SKM-1 treated with dmso at 0.1 percent for 144 hours (cell line): Measurements from ENCODE around the gene SOAT2.
"Not testable (repeated sequence)": the region's sequence is repeated elsewhere in the genome, so short reads cannot be mapped to it uniquely, and the experiment has no call there.

ENCODE experiments used
- DNase-seq: peaks from one replicate; lab custom pipeline; 2025; ENCODE audit not compliant: unreplicated experiment; lab: John Stamatoyannopoulos, UW

The SOAT2 gene

GRCh38 chr12:53079226-53080117 is 23.8 kb upstream of the SOAT2 start, which contains the start of gene SPRYD3:
Gene SPRYD3, minus strand, starts transcription at chr12:53079390. Its CDS starts 57 bp downstream, at chr12:53079333.
- DNase-seq, result peak; percentile 71

GRCh38 chr12:53082637-53083175 is 20.6 kb upstream of the SOAT2 start:
- no peak for DNase-seq

GRCh38 chr12:53086361-53086760 is 16.9 kb upstream of the SOAT2 start:
- DNase-seq, result no peak

GRCh38 chr12:53090105-53090504 is 13.2 kb upstream of the SOAT2 start:
- DNase-seq, result no peak

GRCh38 chr12:53090554-53090953 is 12.7 kb upstream of the SOAT2 start:
- DNase-seq, result no peak

- no peak for DNase-seq
Observed at GRCh38 chr12:53091756-53092155, 11.5 kb upstream of the SOAT2 start.

GRCh38 chr12:53093777-53094393 is 9.4 kb upstream of the SOAT2 start:
- peak; percentile 18 for DNase-seq

GRCh38 chr12:53094394-53094787 is 8.9 kb upstream of the SOAT2 start:
- no peak for DNase-seq

GRCh38 chr12:53094796-53095595 is 8.3 kb upstream of the SOAT2 start:
- not testable (repeated sequence) for DNase-seq

GRCh38 chr12:53095596-53095895 is 7.7 kb upstream of the SOAT2 start:
- not testable (repeated sequence) for DNase-seq

- no peak for DNase-seq
Observed at GRCh38 chr12:53096089-53096741, 7.1 kb upstream of the SOAT2 start.

GRCh38 chr12:53096759-53097158 is 6.5 kb upstream of the SOAT2 start:
- no peak for DNase-seq

GRCh38 chr12:53097207-53097563 is 6.1 kb upstream of the SOAT2 start:
- DNase-seq, result no peak

GRCh38 chr12:53097564-53098353 is 5.5 kb upstream of the SOAT2 start, which contains the start of gene IGFBP6:
Gene IGFBP6, plus strand, starts transcription at chr12:53097667. Its CDS starts 51 bp downstream, at chr12:53097718.
- DNase-seq, result no peak

GRCh38 chr12:53098354-53098981 is 4.8 kb upstream of the SOAT2 start:
- no peak for DNase-seq

- peak; percentile 63 for DNase-seq
Observed at GRCh38 chr12:53099071-53099882, 4.0 kb upstream of the SOAT2 start.

GRCh38 chr12:53100466-53101151 is 2.7 kb upstream of the SOAT2 start:
- no peak for DNase-seq

GRCh38 chr12:53101266-53101665 is 2.0 kb upstream of the SOAT2 start:
- no peak for DNase-seq
